HEK293T (cell line): Measurements from ENCODE around the gene CLCN3.

Experiments used
- HDGF ChIP-seq: fragments of 450-650 bp; IDR thresholded peaks from 2 replicates; pipeline ENCODE4 v1.6.1; 2017; ENCODE audit warnings: antibody characterized with exemption, borderline replicate concordance
- SP1 ChIP-seq: fragments of 450-650 bp; IDR thresholded peaks from 2 replicates; pipeline ENCODE4 v1.6.1; 2017

DNA sequence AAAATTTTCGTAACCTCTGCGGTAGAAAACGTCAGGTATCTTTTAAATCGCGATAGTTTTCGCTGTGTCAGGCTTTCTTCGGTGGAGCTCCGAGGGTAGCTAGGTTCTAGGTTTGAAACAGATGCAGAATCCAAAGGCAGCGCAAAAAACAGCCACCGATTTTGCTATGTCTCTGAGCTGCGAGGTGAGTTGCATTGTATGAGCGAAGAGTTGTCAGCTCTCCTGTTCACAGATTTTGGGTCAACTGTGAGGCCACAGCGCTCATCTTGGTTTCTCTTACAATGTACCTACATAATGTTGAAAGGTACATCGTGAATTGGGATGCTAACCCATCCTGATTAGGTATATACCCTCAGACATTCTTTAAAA is 486 bp downstream of the CLCN3 start:
- TF ChIP-seq HDGF (no peak), SP1 (no peak)
